HL-60 (cell line): Measurements from ENCODE around the gene TRIM23.

Experiments
- CTCF ChIP-seq: IDR thresholded peaks from one replicate; pipeline ENCODE4 v1.5.1; 2011; ENCODE audit warnings: low read length, control low read depth, inconsistent platforms; ENCODE audit not compliant: insufficient read depth
- GABPA ChIP-seq: IDR thresholded peaks from 2 replicates; pipeline ENCODE4 v1.6.1; 2012; ENCODE audit warnings: low read depth
- POLR2AphosphoS5 ChIP-seq: IDR thresholded peaks from 2 replicates; pipeline ENCODE4 v1.6.1; 2012; ENCODE audit warnings: low read depth
- REST ChIP-seq: IDR thresholded peaks from 2 replicates; pipeline ENCODE4 v1.6.1; 2012; ENCODE audit warnings: low read depth; ENCODE audit not compliant: insufficient replicate concordance
- SPI1 ChIP-seq: IDR thresholded peaks from 2 replicates; pipeline ENCODE4 v1.6.1; 2012; ENCODE audit warnings: low read depth, mild to moderate bottlenecking, borderline replicate concordance

- TF ChIP-seq CTCF (no peak), REST (no peak), POLR2AphosphoS5 (no peak), GABPA (no peak), SPI1 (no peak)
Measured at GRCh38 chr5:65624025-65624570, at the start of gene TRIM23.
